ENCODE data around the gene MMAB. TPM values are rescaled to one million over a fixed set of nuclear protein-coding genes. Genes with fewer than 3 reads are reported as not detected.

The MMAB gene
- total and polyA plus RNA-seq, 10 of the 15 experiments (the other 5 are each of a cell fraction or from before 2014, with no cell fraction given) = 10.6 to 65.3 (median 45.2) TPM

GRCh38 chr12:109567296-109567695, 6.0 kb downstream of the MMAB start:
- FAIRE-seq = no peak
- peaks cover 7% of the 10 kb centered on the region; the same call in 2 of the 3 replicates for H3K9me3 ChIP-seq (replicated peaks; ENCODE audit: control insufficient read depth, insufficient read depth, low read length)
- WGBS (ENCODE audit: insufficient coverage, insufficient replicate concordance, low lambda C conversion rate, missing lambda C conversion rate) = 98% methylated on average over 10 of the region's 10 CpGs
- no peak overlapping the region for H3K4me3 ChIP-seq
- no peaks in the 10 kb centered on the region for H4K20me1 ChIP-seq (ENCODE audit: control insufficient read depth, insufficient read depth)
- H3K4me1 ChIP-seq (ENCODE audit: control insufficient read depth, insufficient read depth, low read length) = no peaks in the 10 kb centered on the region
- H3K9ac ChIP-seq (ENCODE audit: control insufficient read depth, insufficient read depth, low read length) = no peak overlapping the region
- no peak for ATAC-seq
- intact Hi-C loops (cut with micrococcal nuclease; ENCODE audit: unreplicated experiment) = no loop called here
- no peak overlapping the region for H3K27ac ChIP-seq (ENCODE audit: control insufficient read depth, insufficient read depth)
- ChIA-PET SMC1A (ENCODE audit: uncharacterized antibody, unreplicated experiment) (no interaction called here), RAD21 (ENCODE audit: unreplicated experiment) (no interaction called here), POLR2A (no interaction called here), CTCF (no interaction called here)
- no peak overlapping the region for H2AFZ ChIP-seq (ENCODE audit: control insufficient read depth, low read depth, low read length)
- H3K36me3 ChIP-seq (ENCODE audit: control insufficient read depth in 2 of 2, insufficient read depth in 2 of 2, low read length in 1 of 2) = peaks cover 1 to 20% of the 10 kb centered on the region in 2 experiments; a peak in 3 of 4 replicates
- no TSS peak for BruUV-seq (replicated peaks)
- H3K79me2 ChIP-seq (ENCODE audit: control insufficient read depth, insufficient read depth, low read length) = no peaks in the 10 kb centered on the region; the same call in 1 of the 2 replicates
- no peak for DNase-seq (ENCODE audit: low read depth, low spot score)
- no peak overlapping the region for H3K4me2 ChIP-seq (ENCODE audit: control insufficient read depth, insufficient read depth)
- H3K27me3 ChIP-seq (replicated peaks in 1 of 2; ENCODE audit: control insufficient read depth in 2 of 2, insufficient read depth in 2 of 2, low read length in 1 of 2) = no peaks in the 10 kb centered on the region
- in situ Hi-C loops (cut with MboI) = no loop called here
- TF ChIP-seq HDGF (IDR thresholded peaks at IDR 0.05) (no peak), ZNF384 (IDR thresholded peaks at IDR 0.05; ENCODE audit: borderline replicate concordance, low read depth, low read length) (no peak), TARDBP (IDR thresholded peaks at IDR 0.05; ENCODE audit: borderline replicate concordance) (no peak)

- ChIA-PET POLR2A (no interaction called here), RAD21 (ENCODE audit: unreplicated experiment) (no interaction called here), SMC1A (ENCODE audit: uncharacterized antibody, unreplicated experiment) (no interaction called here), CTCF (no interaction called here)
- Histone ChIP-seq H3K9me3 (replicated peaks; ENCODE audit: control insufficient read depth, insufficient read depth, low read length) (peaks cover 11% of the 10 kb centered on the region; the same call in 2 of the 3 replicates), H2AFZ (ENCODE audit: control insufficient read depth, low read depth, low read length) (no peak overlapping the region), H3K27me3 (replicated peaks in 1 of 2; ENCODE audit: control insufficient read depth in 2 of 2, insufficient read depth in 2 of 2, low read length in 1 of 2) (no peaks in the 10 kb centered on the region), H3K27ac (ENCODE audit: control insufficient read depth, insufficient read depth) (no peak overlapping the region), H3K4me3 (no peak overlapping the region), H3K9ac (ENCODE audit: control insufficient read depth, insufficient read depth, low read length) (no peak overlapping the region), H3K36me3 (ENCODE audit: control insufficient read depth in 2 of 2, insufficient read depth in 2 of 2, low read length in 1 of 2) (peaks cover 1 to 20% of the 10 kb centered on the region in 2 experiments; a peak in 3 of 4 replicates), H3K4me2 (ENCODE audit: control insufficient read depth, insufficient read depth) (no peak overlapping the region), H3K4me1 (ENCODE audit: control insufficient read depth, insufficient read depth, low read length) (no peaks in the 10 kb centered on the region), H4K20me1 (ENCODE audit: control insufficient read depth, insufficient read depth) (no peaks in the 10 kb centered on the region), H3K79me2 (ENCODE audit: control insufficient read depth, insufficient read depth, low read length) (no peaks in the 10 kb centered on the region)
- no TSS peak for BruUV-seq (replicated peaks)
- DNase-seq (ENCODE audit: low read depth, low spot score) (no peak), ATAC-seq (no peak), FAIRE-seq (no peak)
- TF ChIP-seq MYC (IDR thresholded peaks at IDR 0.05; ENCODE audit: insufficient read depth, insufficient read length, insufficient replicate concordance, low read length, severe bottlenecking) = no peak
- TF ChIP-seq NFYB (IDR thresholded peaks at IDR 0.05; ENCODE audit: insufficient read depth, low read depth, low read length) = no peak
- no peak for TF ChIP-seq MEF2A (IDR thresholded peaks at IDR 0.05; ENCODE audit: insufficient read depth, low read depth, low read length)
- TF ChIP-seq STAT3 (IDR thresholded peaks at IDR 0.05; ENCODE audit: low read depth, low read length) = no peak
- TF ChIP-seq PML (IDR thresholded peaks at IDR 0.05; ENCODE audit: low read length) = no peak
- TF ChIP-seq RBBP5 (conservative IDR thresholded peaks at IDR 0.05) = no peak
- TF ChIP-seq CBX5 (IDR thresholded peaks at IDR 0.05; ENCODE audit: low read depth) = no peak
- TF ChIP-seq SP1 (IDR thresholded peaks at IDR 0.05; ENCODE audit: low read depth, low read length) = no peak
- TF ChIP-seq ESRRA (IDR thresholded peaks at IDR 0.05; ENCODE audit: low read length) = no peak
- no peak for TF ChIP-seq CTCF (IDR thresholded peaks at IDR 0.05 in 2 of 3, conservative IDR thresholded peaks at IDR 0.05 in 1 of 3; ENCODE audit: control insufficient read depth in 2 of 3, extremely low read depth in 1 of 3, insufficient read depth in 1 of 3, low read depth in 3 of 3, low read length in 3 of 3)
- no peak for TF ChIP-seq RB1 (IDR thresholded peaks at IDR 0.05; ENCODE audit: borderline replicate concordance)
- in situ Hi-C loops (cut with MboI) (no loop called here), intact Hi-C loops (cut with micrococcal nuclease; ENCODE audit: unreplicated experiment) (no loop called here)
- over 99% methylated on average over 8 of the region's 8 CpGs for WGBS (ENCODE audit: insufficient coverage, insufficient replicate concordance, low lambda C conversion rate, missing lambda C conversion rate)
These were observed 6.9 kb downstream of the MMAB start for GRCh38 chr12:109566424-109566823.

Measured in GM12878 (cell line).